ENCODE data around the gene GPAM.
"Not testable (repeated sequence)": the region's sequence is repeated elsewhere in the genome, so short reads cannot be mapped to it uniquely, and the experiment has no call there.

The GPAM gene

GRCh38 chr10:112183329-112184051 lies at the start of gene GPAM:
TSS of gene GPAM (minus strand) at chr10:112183765. CDS start at chr10:112181784, 1,981 bp downstream.
- H3K4me3 ChIP-seq (ENCODE audit: low read length): peak within 1 kb of the TSS; percentile 95
- DNase-seq (ENCODE audit: low read depth): peak; percentile 91
- TF ChIP-seq CTCF (conservative IDR thresholded peaks at IDR 0.05; ENCODE audit: low read length): no peak

- no peak overlapping the region for H3K4me3 ChIP-seq (ENCODE audit: low read length)
- TF ChIP-seq CTCF (conservative IDR thresholded peaks at IDR 0.05; ENCODE audit: low read length): no peak
- no peak for DNase-seq (ENCODE audit: low read depth)
Observed at GRCh38 chr10:112232670-112233069, 49.1 kb upstream of the GPAM start.

- no peak for TF ChIP-seq CTCF (conservative IDR thresholded peaks at IDR 0.05; ENCODE audit: low read length)
- no peak overlapping the region for H3K4me3 ChIP-seq (ENCODE audit: low read length)
- DNase-seq (ENCODE audit: low read depth): no peak
Observed at GRCh38 chr10:112231602-112232400, 48.2 kb upstream of the GPAM start.

- no peak overlapping the region for H3K4me3 ChIP-seq (ENCODE audit: low read length)
- peak; percentile 37 for DNase-seq (ENCODE audit: low read depth)
- TF ChIP-seq CTCF (conservative IDR thresholded peaks at IDR 0.05; ENCODE audit: low read length): no peak
Observed at GRCh38 chr10:112230325-112230988, 46.9 kb upstream of the GPAM start.

GRCh38 chr10:112229901-112230300 lies 46.3 kb upstream of the GPAM start:
- no peak overlapping the region for H3K4me3 ChIP-seq (ENCODE audit: low read length)
- DNase-seq (ENCODE audit: low read depth): no peak
- no peak for TF ChIP-seq CTCF (conservative IDR thresholded peaks at IDR 0.05; ENCODE audit: low read length)

- H3K4me3 ChIP-seq (ENCODE audit: low read length): no peak overlapping the region
- TF ChIP-seq CTCF (conservative IDR thresholded peaks at IDR 0.05; ENCODE audit: low read length): no peak
- peak; percentile 40 for DNase-seq (ENCODE audit: low read depth)
Observed at GRCh38 chr10:112229096-112229495, 45.5 kb upstream of the GPAM start.

GRCh38 chr10:112228366-112229088 lies 45.0 kb upstream of the GPAM start:
- not testable (repeated sequence) for H3K4me3 ChIP-seq (ENCODE audit: low read length); DNase-seq (ENCODE audit: low read depth)
